GM18511 (cell line): Measurements from ENCODE around the gene NDUFAF4.
A peak's percentile ranks its signal among the peaks of the same experiment; 100 is the strongest.

ENCODE experiments used
- ATAC-seq: cut with Tn5 transposase; IDR thresholded peaks from one replicate; pipeline ENCODE4 v1.9.1; 2021; ENCODE audit warnings: mild to moderate bottlenecking, moderate library complexity; ENCODE audit not compliant: unreplicated experiment

NDUFAF4 gene

DNA sequence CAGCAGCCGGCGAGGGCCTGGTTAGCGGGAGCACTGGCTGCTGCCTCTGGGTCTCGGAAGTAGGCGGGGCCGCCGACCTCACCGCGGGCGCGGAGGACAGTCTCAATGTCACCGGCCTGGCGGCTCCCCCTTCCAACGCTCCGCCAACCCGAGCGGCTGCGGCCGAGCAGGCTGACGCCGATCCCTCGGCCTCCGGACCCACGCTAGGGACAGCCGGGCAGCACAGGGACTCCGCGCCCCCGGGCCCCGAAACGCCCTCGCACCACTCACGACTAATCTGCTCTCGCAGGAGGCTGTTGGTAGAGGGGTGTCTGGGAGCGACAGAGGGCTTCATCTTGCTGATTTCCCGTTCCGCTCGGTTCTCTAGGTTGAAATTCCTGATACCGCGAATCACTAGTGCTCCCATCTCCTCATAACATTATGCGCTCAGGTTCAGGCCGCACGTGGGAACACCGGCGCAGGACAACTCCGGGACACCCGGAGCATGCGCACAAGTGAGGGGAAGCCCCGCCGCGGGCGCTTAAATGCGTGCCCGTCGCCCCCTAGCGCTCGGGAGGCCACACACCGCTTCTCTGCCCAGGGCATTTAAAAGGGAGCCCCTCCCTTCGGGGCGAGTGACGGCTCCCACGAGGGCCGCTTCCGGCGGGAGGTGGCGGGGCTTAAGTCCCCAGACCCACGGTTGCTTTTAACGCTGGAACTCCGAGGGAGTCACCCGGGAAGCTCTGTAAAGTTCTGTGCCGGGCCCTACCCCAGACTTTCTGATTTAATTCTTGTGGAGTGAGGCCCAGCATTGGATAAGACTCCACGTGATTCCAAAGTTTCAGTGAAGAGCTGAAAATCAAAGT, at the start of gene NDUFAF4:
NDUFAF4 (minus strand) TSS at position 496 of the 845 bp plus-strand sequence; CDS start at position 406, 90 bp downstream.
- ATAC-seq = peak; percentile 92

DNA sequence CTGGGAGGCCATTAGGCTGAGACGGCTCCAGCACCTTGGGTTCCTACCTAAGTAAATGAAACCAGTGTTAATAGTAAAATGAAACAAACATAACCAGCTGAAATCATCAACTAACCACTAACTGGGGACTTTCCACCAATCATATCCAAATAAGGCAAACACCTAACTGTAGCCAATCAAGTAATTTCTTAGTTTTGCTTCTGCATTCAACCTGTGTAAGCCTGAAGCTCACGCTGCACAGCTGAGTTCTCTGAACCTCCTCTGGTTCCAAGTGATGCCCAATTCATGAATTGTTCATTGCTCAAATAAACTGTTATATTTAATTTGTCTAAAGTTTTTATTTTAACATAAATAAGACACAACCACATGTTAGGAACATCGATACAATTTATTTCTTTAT, 49.4 kb upstream of the NDUFAF4 start:
- ATAC-seq = peak; percentile 96

DNA sequence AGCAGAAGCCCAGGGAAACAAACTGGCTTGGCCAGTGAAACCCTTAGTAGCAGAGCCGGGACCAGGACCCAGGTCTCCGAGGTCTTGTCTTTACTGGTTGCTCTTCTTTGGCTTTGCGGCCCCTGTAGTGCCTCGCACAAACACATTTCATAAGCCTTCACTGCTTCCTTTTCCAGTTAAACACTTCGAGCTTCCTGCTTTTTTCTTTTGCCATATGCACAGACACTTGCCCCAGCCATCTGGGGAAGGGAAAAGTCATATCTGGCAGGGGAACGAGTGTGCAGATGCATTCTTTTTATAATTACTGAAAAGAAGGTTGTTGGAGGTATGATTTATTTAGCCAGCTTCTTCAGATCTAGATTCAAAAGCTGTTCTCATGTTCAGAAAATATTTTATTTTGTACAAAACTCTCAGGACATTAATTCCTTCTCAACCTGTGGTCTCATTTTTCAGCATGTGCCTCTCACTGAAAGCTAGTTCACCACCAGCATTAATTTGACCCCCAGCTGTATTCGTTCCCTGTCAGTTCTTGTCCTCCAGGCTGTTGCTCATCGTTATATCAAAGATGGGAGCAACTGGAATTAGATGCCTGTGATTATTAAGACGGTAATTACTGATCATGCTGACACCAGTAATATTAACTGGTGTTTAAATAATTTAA, 46.0 kb upstream of the NDUFAF4 start:
- ATAC-seq = no peak

- no peak for ATAC-seq
Measured at GRCh38 chr6:96942676-96943075, 45.0 kb upstream of the NDUFAF4 start.

DNA sequence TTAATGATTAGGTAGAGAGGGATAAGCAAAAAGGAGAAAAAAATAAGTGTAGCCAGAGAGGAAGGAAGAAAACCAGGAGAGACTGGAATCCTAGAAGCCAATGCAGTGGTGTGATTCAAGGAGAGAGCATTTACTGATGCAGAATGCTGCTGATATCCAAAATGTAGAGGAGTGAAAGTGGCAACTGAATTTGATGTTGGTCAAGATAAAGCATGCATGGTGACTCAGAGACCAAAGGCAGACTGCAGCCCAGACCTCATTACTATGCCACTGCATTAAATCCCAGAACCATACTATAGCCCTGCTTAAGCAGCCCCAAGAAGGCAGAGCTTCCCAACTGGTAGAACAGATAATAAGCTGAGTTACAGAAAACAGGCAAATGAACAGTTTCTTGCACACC, 42.6 kb upstream of the NDUFAF4 start:
- no peak for ATAC-seq

DNA sequence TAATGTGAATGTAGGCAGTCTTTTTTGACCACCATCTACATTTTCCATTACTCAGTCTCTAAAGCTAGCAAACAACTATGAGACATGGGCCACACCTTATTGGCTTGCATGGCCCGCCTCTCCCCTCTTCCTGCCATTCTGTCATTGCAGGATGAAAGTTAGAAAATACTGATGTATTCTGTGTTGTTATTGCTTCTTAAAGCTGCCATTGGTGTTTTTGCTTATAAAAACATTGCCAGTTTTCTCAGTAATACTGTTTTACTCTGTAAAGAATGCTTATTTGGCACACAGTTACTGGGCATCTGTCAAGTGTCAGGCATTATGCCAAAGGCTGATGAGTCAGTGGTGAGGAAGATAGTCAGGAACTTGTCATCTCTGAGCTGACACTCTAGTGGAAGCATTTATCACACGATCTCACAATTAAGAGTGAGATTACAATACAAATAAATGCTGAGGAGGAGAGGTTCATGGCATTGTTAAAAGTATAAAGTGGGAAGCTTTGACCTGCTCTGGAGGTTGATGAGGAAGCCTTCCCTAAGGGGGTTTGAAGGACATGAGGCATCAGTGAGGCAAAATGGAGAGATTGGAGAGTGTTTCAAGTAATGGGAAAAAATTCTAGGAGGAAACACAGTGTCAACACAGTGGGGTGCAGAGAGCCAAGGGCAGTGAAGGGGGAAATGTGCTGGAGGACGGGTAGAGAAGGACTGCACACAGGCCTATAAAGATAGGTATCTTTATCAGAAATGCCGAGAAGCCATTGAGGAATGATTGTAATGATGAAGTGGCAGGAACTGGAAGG, 41.5 kb upstream of the NDUFAF4 start:
- ATAC-seq = no peak

DNA sequence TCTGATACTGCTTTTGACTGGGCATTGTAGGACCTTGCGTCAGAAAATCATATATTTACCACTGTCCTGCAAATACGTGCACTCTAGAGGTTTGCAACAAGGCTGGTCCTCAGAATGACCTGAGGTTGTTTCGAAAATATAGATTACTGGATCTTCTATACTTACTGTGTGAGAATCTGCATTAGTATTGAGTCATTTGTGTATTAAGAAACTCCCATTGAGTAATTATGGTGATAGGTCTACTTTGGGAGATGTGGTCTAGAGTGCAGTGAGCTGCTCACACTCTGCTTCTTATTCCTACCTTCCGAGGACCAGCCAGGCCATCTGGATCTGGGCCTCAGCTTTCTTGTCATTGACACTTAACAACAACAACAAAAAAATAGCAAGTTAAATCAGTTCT, 36.4 kb upstream of the NDUFAF4 start:
- no peak for ATAC-seq

DNA sequence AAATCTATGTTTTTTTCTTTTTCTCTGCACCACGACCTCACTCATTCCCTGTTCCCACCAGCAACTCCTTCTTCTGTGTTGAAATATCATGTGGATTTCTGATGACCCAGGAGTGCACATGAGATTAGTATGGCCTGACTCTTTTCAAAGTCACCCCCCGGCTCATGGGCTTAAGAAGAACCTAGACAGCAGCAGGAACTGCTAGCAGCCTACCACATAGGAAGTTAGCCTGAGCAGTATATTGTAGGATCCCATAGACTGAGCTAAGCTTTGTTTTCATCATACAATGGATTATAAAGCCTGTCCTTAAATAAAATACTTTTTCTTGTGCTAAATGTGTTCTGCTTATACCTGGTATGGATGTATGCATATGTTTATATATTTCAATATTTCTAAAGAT, 33.5 kb upstream of the NDUFAF4 start:
- no peak for ATAC-seq

GRCh38 chr6:96929741-96930140, 32.0 kb upstream of the NDUFAF4 start:
- ATAC-seq = no peak

- no peak for ATAC-seq
Measured at GRCh38 chr6:96927660-96928059, 30.0 kb upstream of the NDUFAF4 start.

DNA sequence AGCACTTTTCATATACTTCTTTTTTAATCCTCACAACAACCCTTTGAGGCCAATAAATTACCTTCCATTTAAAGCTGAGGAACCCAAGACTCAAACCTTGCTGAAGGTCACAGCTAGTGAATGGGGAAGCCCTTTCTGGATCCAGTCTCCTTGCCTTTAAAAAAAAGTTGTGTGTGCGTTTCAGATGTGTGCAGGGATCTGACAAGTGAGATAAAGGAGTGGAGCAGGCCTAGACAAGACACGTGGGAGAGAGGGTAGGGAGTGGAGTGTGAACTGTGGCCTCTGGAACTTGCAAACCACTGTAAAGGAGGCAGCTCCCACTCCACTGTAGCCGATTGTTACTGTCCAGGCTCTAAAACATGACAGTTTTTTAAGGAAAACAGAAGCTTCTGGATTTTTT, 28.7 kb upstream of the NDUFAF4 start:
- no peak for ATAC-seq

GRCh38 chr6:96925290-96925687, 27.6 kb upstream of the NDUFAF4 start:
- ATAC-seq = no peak

DNA sequence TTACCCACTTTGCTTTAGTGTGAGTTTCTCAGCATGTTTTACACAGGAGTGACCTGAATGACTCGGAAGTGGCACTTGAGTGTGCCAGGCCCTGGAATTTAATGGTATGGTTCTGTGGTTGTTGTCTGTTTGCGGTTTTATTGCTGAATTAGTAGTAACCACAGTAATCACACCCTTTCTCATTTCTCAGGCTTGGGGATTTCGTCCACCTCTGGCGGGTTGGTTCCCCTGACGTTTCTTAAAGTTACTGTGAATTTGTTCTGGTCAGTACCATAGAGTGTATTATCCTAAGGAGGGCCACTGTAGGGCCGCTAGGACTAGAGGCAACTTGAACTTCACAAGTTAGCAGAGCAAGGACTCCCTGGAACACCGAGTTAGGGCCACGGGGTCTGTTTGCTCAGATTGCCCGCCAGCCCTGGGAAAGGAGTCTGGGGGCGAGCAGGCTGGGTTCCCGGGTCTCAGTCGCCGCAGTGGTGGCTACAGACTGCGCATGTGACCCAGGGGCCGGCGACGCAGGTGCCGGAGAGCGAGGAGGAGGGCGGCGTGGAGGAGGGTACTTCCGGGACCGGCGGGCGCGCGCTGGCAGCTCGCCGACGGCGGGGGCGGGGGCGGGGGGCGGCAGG, 26.3 kb upstream of the NDUFAF4 start:
- peak; percentile 82 for ATAC-seq

DNA sequence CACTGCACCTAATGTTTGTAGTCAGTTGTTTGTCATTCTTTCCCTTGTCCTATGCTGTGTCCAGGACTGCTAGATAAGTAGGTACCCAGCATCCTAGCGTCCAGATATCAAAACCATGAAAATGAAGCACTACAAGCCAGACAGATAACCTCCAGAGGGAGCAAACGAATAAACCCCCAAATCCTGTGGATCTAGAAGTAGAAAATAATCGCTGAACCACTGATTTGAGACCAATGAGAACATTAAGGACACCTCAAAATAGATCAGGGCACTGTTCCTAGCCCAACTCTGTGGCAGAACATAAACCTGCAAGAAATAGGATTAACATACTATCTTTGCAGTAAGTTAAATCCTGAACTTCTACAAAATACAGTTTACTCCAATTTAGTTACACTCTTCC, 25.7 kb upstream of the NDUFAF4 start:
- no peak for ATAC-seq

GRCh38 chr6:96917098-96917497, 19.4 kb upstream of the NDUFAF4 start:
- no peak for ATAC-seq

DNA sequence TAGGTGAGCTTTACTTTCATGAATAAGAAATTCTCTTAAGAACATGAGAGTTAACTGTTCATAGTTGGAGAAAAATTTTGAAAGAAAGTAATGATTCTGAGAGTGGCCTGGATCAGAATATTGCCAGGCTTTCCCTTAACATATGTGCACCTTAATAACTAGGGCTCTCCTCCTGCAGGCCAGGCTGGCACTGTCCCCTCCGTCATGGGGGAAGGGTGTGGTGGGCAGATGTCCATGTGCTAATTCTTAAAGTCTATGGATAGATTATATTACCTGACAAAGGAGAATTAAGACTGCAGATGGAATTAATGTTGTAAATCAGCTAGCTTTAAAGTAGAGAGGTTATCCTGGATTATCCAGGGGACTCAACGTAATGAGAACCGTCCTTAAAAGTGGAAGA, 15.9 kb upstream of the NDUFAF4 start:
- no peak for ATAC-seq

DNA sequence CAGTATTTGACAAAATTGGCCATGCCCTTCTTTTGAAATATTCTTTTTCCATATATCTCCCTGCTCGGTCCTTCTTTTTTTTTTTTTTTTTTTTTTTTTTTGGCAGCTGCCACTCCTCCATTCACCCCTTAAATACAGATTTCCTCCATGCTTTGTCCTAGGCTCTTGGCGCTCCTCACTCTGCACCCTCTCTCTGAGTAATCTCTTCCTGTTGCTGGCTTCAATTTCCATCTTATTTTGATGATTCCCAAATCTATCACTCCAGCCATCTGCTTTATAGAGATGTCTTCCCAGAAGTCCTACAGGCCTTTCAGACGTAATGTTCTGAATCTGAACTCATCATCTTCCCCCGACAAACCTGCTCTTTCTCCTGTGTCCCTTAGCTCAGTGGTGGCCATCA, 14.1 kb upstream of the NDUFAF4 start:
- ATAC-seq = no peak

GRCh38 chr6:96911171-96911570, 13.5 kb upstream of the NDUFAF4 start:
- ATAC-seq = no peak

DNA sequence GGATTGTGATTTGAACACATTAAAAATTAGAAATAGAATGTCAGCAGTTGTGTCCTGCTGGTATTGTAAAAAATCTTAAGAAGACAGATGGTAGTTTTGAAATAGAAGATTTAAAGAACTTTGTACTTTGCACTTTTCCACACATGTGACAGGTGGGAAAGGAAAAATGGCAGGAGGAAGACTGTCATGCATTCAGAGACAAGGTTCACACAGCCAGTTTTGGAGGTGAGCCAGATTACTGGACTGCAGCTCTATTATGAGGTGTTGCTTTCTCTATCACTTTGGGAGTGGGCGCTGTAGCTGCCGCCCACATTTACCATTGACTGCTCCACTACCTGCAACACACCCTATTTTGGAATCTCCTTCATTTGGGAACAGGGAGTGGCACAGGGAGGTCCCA, 12.1 kb upstream of the NDUFAF4 start:
- no peak for ATAC-seq

DNA sequence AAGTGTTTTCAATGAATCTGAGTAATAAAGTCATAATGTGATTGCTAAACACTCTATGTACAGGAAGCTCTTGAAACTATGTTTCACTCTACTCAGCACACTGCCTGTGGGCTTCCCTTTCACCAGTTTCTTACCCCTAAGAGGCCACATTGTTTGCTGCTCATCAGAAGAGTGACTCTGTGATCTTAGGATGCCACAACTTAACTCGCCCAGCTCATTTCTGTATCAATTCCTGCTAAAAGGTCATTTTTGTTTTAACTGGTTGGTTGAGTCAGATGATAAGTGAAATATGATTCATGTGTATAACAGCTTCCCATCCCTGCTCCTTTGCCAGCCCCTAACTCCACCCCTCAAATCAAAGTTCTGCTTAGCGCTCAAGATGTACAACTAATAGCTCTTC, 9.8 kb upstream of the NDUFAF4 start:
- ATAC-seq = peak; percentile 93

DNA sequence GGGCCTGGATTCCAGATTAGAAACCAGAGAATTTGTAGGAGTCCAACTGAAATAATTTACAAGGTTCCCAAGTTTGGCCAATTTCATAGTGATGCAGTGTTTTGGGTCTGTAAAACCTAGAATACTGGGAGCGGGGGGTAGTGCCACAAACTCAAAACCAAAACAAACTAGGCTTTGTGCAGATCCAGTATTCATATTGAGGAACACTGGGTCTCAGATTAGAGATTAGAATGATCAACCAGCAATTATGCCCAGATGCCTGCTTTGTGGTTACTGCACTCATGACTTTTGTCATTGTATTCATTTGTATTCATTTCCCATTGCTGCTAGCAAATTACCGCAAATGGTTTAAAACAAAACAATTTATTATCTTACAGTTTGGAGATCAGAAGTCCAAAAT, 3.2 kb upstream of the NDUFAF4 start:
- no peak for ATAC-seq
